ENCODE results near the gene TRIM52.

TRIM52 gene

GRCh38 chr5:181231432-181231831 lies 29.5 kb downstream of the TRIM52 start:
- Histone ChIP-seq H3K36me3 (peaks cover 59 to 91% (median 71%) of the 10 kb centered on the region in 11 experiments), H3K4me1 (peaks cover 19 to 54% (median 35%) of the 10 kb centered on the region in 10 experiments), H3K27ac (peak overlapping the region in 2 of 11 experiments; percentile 5 to 21; a peak in 2 of 22 replicates), H3K9me3 (replicated peaks in 1 of 11) (no peaks in the 10 kb centered on the region), H3K4me3 (no peak overlapping the region), H3K4me2 (peak overlapping the region in 4 of 11 experiments; percentile 72 to 91 (median 76); a peak in 7 of 22 replicates), H4K20me1 (peaks cover 12 to 67% (median 60%) of the 10 kb centered on the region in 11 experiments), H3K9ac (peak overlapping the region in 4 of 11 experiments; percentile 28 to 51 (median 45); a peak in 2 of 22 replicates), H3K27me3 (no peaks in the 10 kb centered on the region)
- no peak for TF ChIP-seq Cebpa-rat (IDR thresholded peaks at IDR 0.05)

DNA sequence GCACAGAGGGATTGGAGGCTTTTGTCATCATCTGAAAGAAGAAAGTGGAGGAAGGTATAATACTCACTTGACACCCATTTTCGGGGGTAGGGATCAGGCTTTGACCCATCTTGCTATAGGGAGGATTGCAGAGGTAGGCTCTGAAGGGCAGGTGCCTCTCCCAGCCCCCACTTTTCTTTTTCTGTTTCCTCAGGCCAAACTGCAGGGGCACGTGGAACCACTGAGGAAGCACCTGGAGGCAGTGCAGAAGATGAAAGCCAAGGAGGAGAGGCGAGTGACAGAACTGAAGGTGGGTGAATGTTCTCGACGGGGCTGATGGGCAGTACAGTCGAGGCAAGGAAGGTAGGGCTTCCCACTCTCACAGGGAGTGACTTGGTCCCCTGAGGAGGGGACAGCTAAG lies 30.4 kb downstream of the TRIM52 start:
- H3K4me3 ChIP-seq = no peak overlapping the region
- peak overlapping the region in 10 of 11 experiments; percentile 23 to 91 (median 70); a peak in 18 of 22 replicates for H3K4me2 ChIP-seq
- peak overlapping the region in 5 of 11 experiments; percentile 16 to 51 (median 44); a peak in 7 of 22 replicates for H3K9ac ChIP-seq
- peaks cover 51 to 82% (median 63%) of the 10 kb centered on the region in 11 experiments for H3K36me3 ChIP-seq
- H3K9me3 ChIP-seq (replicated peaks in 1 of 11) = no peaks in the 10 kb centered on the region
- H3K27me3 ChIP-seq = no peaks in the 10 kb centered on the region
- peaks cover 28 to 63% (median 44%) of the 10 kb centered on the region in 10 experiments for H3K4me1 ChIP-seq
- H3K27ac ChIP-seq = peak overlapping the region in 4 of 11 experiments; percentile 5 to 30 (median 17); a peak in 4 of 22 replicates
- H4K20me1 ChIP-seq = peaks cover 4 to 58% (median 51%) of the 10 kb centered on the region in 11 experiments
- TF ChIP-seq Cebpa-rat (IDR thresholded peaks at IDR 0.05) = no peak

DNA sequence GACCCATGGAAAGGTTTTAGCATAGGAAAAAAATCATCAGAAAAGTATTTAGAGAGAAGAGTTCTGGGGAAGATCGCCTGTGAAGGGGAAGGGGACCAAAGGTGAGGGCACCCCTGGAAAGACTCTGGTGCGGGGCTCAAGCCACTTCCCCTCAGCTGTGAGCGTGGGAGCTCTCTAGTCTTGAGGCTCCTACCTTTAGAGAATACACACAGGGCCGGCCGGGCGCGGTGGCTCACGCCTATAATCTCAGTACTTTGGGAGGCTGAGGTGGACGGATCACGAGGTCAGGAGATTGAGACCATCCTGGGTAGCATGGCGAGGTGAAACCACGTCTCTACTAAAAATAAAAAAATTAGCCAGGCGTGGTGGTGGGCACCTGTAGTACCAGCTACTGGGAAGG lies 30.9 kb downstream of the TRIM52 start:
- peak overlapping the region in 4 of 11 experiments; percentile 21 to 48 (median 34); a peak in 6 of 22 replicates for H3K27ac ChIP-seq
- no peaks in the 10 kb centered on the region for H3K9me3 ChIP-seq (replicated peaks in 1 of 11)
- peaks cover 33 to 69% (median 50%) of the 10 kb centered on the region in 10 experiments for H3K4me1 ChIP-seq
- H3K9ac ChIP-seq = peak overlapping the region in 4 of 11 experiments; percentile 23 to 51 (median 45); a peak in 4 of 22 replicates
- no peak for TF ChIP-seq Cebpa-rat (IDR thresholded peaks at IDR 0.05)
- H3K4me2 ChIP-seq = peak overlapping the region; percentile 23 to 91 (median 69); a peak in 21 of 22 replicates
- no peak overlapping the region for H3K4me3 ChIP-seq
- no peaks in the 10 kb centered on the region for H3K27me3 ChIP-seq
- peaks cover 46 to 76% (median 58%) of the 10 kb centered on the region in 11 experiments for H3K36me3 ChIP-seq
- H4K20me1 ChIP-seq = peaks cover 0 to 53% (median 46%) of the 10 kb centered on the region in 11 experiments; a peak in 20 of 22 replicates

- Histone ChIP-seq H3K9me3 (replicated peaks in 1 of 11) (no peaks in the 10 kb centered on the region), H3K27me3 (no peaks in the 10 kb centered on the region), H3K4me2 (peak overlapping the region; percentile 81 to 97 (median 95)), H3K4me1 (peaks cover 40 to 59% (median 48%) of the 10 kb centered on the region in 10 experiments), H3K27ac (peak overlapping the region in 10 of 11 experiments; percentile 94 to 99 (median 98); a peak in 19 of 22 replicates), H3K36me3 (peaks cover 7 to 29% (median 18%) of the 10 kb centered on the region in 11 experiments; a peak in 20 of 22 replicates), H3K9ac (peak overlapping the region; percentile 91 to 99 (median 95); a peak in 21 of 22 replicates), H4K20me1 (peaks cover 0 to 5% (median 0%) of the 10 kb centered on the region in 11 experiments; a peak in 3 of 22 replicates), H3K4me3 (peak overlapping the region; percentile 67 to 87 (median 80))
- TF ChIP-seq Cebpa-rat (IDR thresholded peaks at IDR 0.05) = no peak
These were observed 36.3 kb downstream of the TRIM52 start for GRCh38 chr5:181224390-181225229.

GRCh38 chr5:181223729-181224389 lies 37.1 kb downstream of the TRIM52 start:
- peaks cover 7 to 24% (median 17%) of the 10 kb centered on the region in 11 experiments; a peak in 20 of 22 replicates for H3K36me3 ChIP-seq
- H3K9me3 ChIP-seq (replicated peaks in 1 of 11) = no peaks in the 10 kb centered on the region
- H3K4me1 ChIP-seq = peaks cover 32 to 51% (median 41%) of the 10 kb centered on the region in 10 experiments
- no peaks in the 10 kb centered on the region for H3K27me3 ChIP-seq
- peak overlapping the region; percentile 91 to 99 (median 95) for H3K9ac ChIP-seq
- H3K27ac ChIP-seq = peak overlapping the region; percentile 92 to 99 (median 97)
- H4K20me1 ChIP-seq = no peaks in the 10 kb centered on the region
- peak overlapping the region; percentile 81 to 97 (median 95) for H3K4me2 ChIP-seq
- peak overlapping the region; percentile 67 to 87 (median 80) for H3K4me3 ChIP-seq
- no peak for TF ChIP-seq Cebpa-rat (IDR thresholded peaks at IDR 0.05)

DNA sequence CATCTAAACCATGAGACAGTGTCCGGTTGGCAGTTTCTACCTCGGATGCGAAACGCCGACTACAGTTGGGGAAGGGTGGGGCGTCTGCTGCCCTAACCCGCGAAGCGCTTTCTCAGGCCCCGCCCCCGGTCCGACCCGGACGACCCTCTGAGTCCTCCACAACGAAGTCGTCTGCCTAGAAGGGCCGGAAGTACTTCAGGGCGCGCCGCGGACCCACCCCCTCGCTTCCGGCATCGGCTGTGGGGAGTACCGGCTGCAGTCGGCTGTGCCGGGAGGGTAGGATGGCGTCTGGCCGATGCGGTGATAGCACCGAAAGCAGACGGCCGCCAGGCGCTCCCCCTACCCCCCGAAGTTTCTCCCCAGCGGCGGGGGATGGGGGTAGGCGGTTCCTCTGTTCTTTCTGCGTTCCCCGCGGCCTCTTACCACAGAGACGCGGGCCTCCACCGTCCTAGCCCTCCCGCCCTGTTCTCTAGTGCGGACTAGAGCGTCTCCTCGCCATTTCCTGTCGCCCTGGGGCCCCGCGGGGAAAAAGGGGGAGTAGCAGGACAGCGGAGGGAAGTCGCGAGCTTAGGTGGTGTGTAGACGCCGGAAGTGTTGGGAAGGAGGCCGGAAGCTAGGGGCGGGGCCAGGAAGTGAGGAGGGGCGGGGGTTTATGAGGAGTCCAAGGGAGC lies 37.8 kb downstream of the TRIM52 start, which contains the start of gene TRIM41:
TSS of gene TRIM41 (plus strand) at position 224 of the 671 bp plus-strand sequence. CDS start 719 bp downstream, outside the sequence.
- Histone ChIP-seq H3K27ac (peak within 1 kb of the TSS; percentile 92 to 99 (median 97)), H3K4me3 (peak within 1 kb of the TSS; percentile 67 to 87 (median 80)), H4K20me1 (no peaks in the 10 kb centered on the region), H3K36me3 (peaks cover 7 to 19% (median 14%) of the 10 kb centered on the region in 11 experiments; a peak in 20 of 22 replicates), H3K4me2 (peak within 1 kb of the TSS; percentile 81 to 98 (median 95)), H3K9ac (peak within 1 kb of the TSS; percentile 91 to 99 (median 95)), H3K27me3 (peaks cover 0 to 4% (median 0%) of the 10 kb centered on the region in 11 experiments; a peak in 1 of 22 replicates), H3K4me1 (peaks cover 28 to 50% (median 41%) of the 10 kb centered on the region in 10 experiments), H3K9me3 (replicated peaks in 1 of 11) (no peaks in the 10 kb centered on the region)
- TF ChIP-seq Cebpa-rat (IDR thresholded peaks at IDR 0.05) = no peak

- H3K4me2 ChIP-seq = peak overlapping the region; percentile 81 to 98 (median 93)
- peaks cover 0 to 3% (median 0%) of the 10 kb centered on the region in 11 experiments; a peak in 4 of 22 replicates for H4K20me1 ChIP-seq
- peak overlapping the region; percentile 92 to 99 (median 97) for H3K27ac ChIP-seq
- TF ChIP-seq Cebpa-rat (IDR thresholded peaks at IDR 0.05) = no peak
- peaks cover 32 to 53% (median 44%) of the 10 kb centered on the region in 10 experiments for H3K4me1 ChIP-seq
- peak overlapping the region; percentile 67 to 87 (median 80) for H3K4me3 ChIP-seq
- H3K9me3 ChIP-seq (replicated peaks in 1 of 11) = no peaks in the 10 kb centered on the region
- H3K36me3 ChIP-seq = peaks cover 4 to 14% (median 10%) of the 10 kb centered on the region in 11 experiments; a peak in 20 of 22 replicates
- H3K9ac ChIP-seq = peak overlapping the region; percentile 91 to 99 (median 95)
- H3K27me3 ChIP-seq = peaks cover 0 to 7% (median 4%) of the 10 kb centered on the region in 11 experiments; a peak in 13 of 22 replicates
These were observed 38.3 kb downstream of the TRIM52 start for GRCh38 chr5:181222630-181223057.
